Psoas muscle (tissue), 8 donors: Measurements from ENCODE around the gene LYPD4. TPM values are rescaled to one million over a fixed set of nuclear protein-coding genes. Genes with fewer than 3 reads are reported as not detected.

Experiments used
- ATAC-seq, 4 donors: fragments of 200-7000 bp; cut with Tn5 transposase; one replicate each; pipeline ENCODE4 v1.9.1; 2020; ENCODE audit warnings: moderate library complexity in 3 of 4, mild to moderate bottlenecking in 2 of 4
- DNase-seq, 2 donors: peaks; one replicate each; pipeline ENCODE4 v3.0.0-alpha.2; 2020
- H3K27ac ChIP-seq: fragments of 200-600 bp; one replicate; pipeline ENCODE4 v1.8.0; 2022
- H3K27me3 ChIP-seq, 3 donors: fragments of 200-600 bp in 1 of 3; one replicate each; pipeline versions ENCODE4 v1.6.1 to v1.8.0; 2013 to 2022; ENCODE audit warnings: low read length in 2 of 3, mild to moderate bottlenecking in 2 of 3, moderate library complexity in 1 of 3; ENCODE audit not compliant: insufficient read depth in 3 of 3
- H3K36me3 ChIP-seq, 2 donors: fragments of 200-600 bp in 1 of 2; one replicate each; pipeline versions ENCODE4 v1.6.1 to v1.8.0; 2013 to 2022; ENCODE audit warnings: low read depth in 1 of 2, mild to moderate bottlenecking in 1 of 2, moderate library complexity in 1 of 2; ENCODE audit not compliant: insufficient read depth in 1 of 2
- H3K4me1 ChIP-seq: fragments of 200-600 bp; one replicate; pipeline ENCODE4 v1.8.0; 2022
- H3K4me3 ChIP-seq: fragments of 200-600 bp; one replicate; pipeline ENCODE4 v1.8.0; 2022; ENCODE audit warnings: mild to moderate bottlenecking
- H3K9me3 ChIP-seq: fragments of 200-600 bp; one replicate; pipeline ENCODE4 v1.8.0; 2022
- CTCF ChIP-seq: fragments of 200-600 bp; IDR thresholded peaks from one replicate; pipeline ENCODE4 v1.8.0; 2022; ENCODE audit warnings: antibody characterized with exemption
- WGBS, 3 donors: extraction: QIAGEN DNeasy Blood & Tissue Kit; methylation state at CpG; one replicate each; pipeline versions ENCODE4 v1.1.6 to v1.1.7; 2013; 5-methylcytosine and 5-hydroxymethylcytosine counted together
- intact Hi-C, 2 donors: fragments of 100-400 bp; cut with DNase I; formaldehyde crosslinking; loops; one replicate each; pipeline versions ENCODE4 v1.11.0 to v1.14.2; 2022
- polyA plus RNA-seq, 3 donors: library from polyadenylated mRNA; stranded (reverse); fragments of 200-250 nt; gene quantifications; one replicate each; pipeline ENCODE4 v1.2.3, GENCODE V29; 2013
- total RNA-seq, 4 donors: library from RNA; stranded (reverse); fragmentation: NEBNext Ultra II Directional in 2 of 4; extraction: Animal tissue kit (Norgen Biotek cat#: 25700) in 2 of 4; gene quantifications; one replicate each; pipeline versions ENCODE4 v1.2.1 to v1.2.4, GENCODE V29; 2021 to 2023
- donor health status: healthy with polysubstance abuse.
- donor health status: DM: no; HTN: no; CAD: no; lungs with moderate emphysema.
- donor health status: Bipolar disorder and iron deficiency.
- donor health status: healthy.
- donor health status: DM: yes; HTN: yes; CAD: no.
- donor health status: DM: no; HTN: no; CAD: no.
- donor health status: DM: no; HTN: no; CAD: no.
- donor health status: DM: yes; HTN: yes; CAD: no.

The LYPD4 gene
- total and polyA plus RNA-seq, 7 donors, result not detected

- no peak for DNase-seq
- Histone ChIP-seq H3K4me1 (no peaks in the 10 kb centered on the region), H3K36me3 (no peaks in the 10 kb centered on the region), H3K27ac (no peak overlapping the region), H3K27me3 (peaks cover 0 to 28% (median 10%) of the 10 kb centered on the region in 3 donors), H3K4me3 (no peak overlapping the region), H3K9me3 (no peaks in the 10 kb centered on the region)
- TF ChIP-seq CTCF, result no peak
- no peak for ATAC-seq
- intact Hi-C loops, result no loop called here
- 41 to 57% (median 45%) methylated on average over 2 of the region's 2 CpGs for WGBS, 3 donors
Measured at GRCh38 chr19:41839211-41839610, 5.3 kb downstream of the LYPD4 start.

- intact Hi-C loops, result no loop called here
- ATAC-seq (no peak), DNase-seq (no peak)
- Histone ChIP-seq H3K4me1 (no peaks in the 10 kb centered on the region), H3K27ac (no peak overlapping the region), H3K9me3 (no peaks in the 10 kb centered on the region), H3K36me3 (no peaks in the 10 kb centered on the region), H3K4me3 (no peak overlapping the region), H3K27me3 (peaks cover 0 to 34% (median 10%) of the 10 kb centered on the region in 3 donors)
- WGBS, 3 donors, result 57 to 59% (median 58%) methylated on average over 13 of the region's 13 CpGs
- TF ChIP-seq CTCF, result no peak
Measured at GRCh38 chr19:41837981-41838708, 6.3 kb downstream of the LYPD4 start.

DNA sequence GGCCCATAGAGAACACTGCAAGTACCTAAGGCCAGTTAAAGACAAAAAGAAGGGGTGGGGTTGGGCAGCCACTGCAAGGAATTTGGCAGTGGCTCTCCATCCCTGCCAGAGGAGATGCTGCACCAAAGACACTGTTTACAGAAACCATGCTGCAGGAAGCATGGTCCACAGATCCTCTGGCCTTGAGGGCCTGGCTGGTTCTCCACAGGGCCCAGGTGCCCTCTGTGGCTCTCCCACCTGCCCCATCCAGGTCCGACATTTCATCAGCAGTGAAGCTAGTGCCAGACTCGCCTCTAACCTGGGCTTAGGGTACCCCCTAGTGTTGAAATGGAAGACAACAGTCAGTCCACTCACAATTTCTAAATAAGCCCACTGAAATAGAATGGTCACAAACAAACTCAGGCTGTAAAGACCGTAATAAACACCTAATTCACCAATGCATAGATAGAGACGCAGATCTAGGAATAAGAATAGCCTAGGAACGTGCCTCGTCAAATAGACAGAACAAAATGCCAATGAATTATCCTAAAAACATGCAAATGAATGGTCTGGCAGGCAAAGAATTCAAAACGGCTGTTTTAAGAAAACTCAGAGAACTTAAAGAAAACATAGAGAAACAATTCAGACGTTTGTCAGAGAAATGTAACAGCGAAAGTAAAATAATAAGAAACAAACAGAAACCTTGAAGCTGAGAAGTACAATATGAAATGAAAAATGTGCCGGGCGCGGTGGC, 23.3 kb downstream of the LYPD4 start:
- no peak overlapping the region for H3K4me3 ChIP-seq
- no peak for ATAC-seq
- peaks cover 0 to 4% (median 1%) of the 10 kb centered on the region in 3 donors for H3K27me3 ChIP-seq

DNA sequence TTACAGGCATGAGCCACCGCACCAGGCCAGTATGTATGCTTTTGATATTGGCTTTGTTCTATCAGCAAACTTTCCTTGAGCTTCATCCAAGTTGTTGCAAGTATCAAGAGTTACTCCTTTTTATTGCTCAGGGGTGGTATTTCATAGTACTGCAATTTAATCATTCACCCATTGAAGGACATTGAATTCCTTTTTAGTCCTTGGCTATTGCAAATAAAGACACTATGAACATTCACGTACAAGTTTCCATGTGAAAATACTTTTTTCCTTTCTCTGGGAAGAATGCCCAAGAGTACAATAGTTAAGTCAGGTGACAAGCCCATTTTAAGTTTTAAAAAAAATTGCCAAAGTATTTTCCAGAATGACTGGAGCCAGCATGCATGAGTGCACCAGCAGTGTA, 27.7 kb downstream of the LYPD4 start:
- intact Hi-C loops, result no loop called here
- TF ChIP-seq CTCF, result no peak
- WGBS, 3 donors, result 55 to 65% (median 65%) methylated on average over 2 of the region's 2 CpGs
- Histone ChIP-seq H3K4me3 (no peak overlapping the region), H3K27ac (no peak overlapping the region), H3K27me3 (peaks cover 0 to 4% (median 1%) of the 10 kb centered on the region in 3 donors), H3K4me1 (no peaks in the 10 kb centered on the region), H3K36me3 (no peaks in the 10 kb centered on the region), H3K9me3 (no peaks in the 10 kb centered on the region)
- DNase-seq, result no peak
- no peak for ATAC-seq

More for the DNA sequence above, 23.3 kb downstream of the LYPD4 start:
- Histone ChIP-seq H3K27ac (no peak overlapping the region), H3K9me3 (no peaks in the 10 kb centered on the region), H3K36me3 (no peaks in the 10 kb centered on the region), H3K4me1 (no peaks in the 10 kb centered on the region)
- intact Hi-C loops, result no loop called here
- 35 to 38% (median 37%) methylated on average over 12 of the region's 12 CpGs for WGBS, 3 donors
- TF ChIP-seq CTCF, result peak; percentile 20
- DNase-seq, result no peak
